B cell (primary cell): ENCODE data around the gene BCL2L13. TPM values are rescaled to one million over a fixed set of nuclear protein-coding genes. Genes with fewer than 3 reads are reported as not detected.

ENCODE experiments used
- ATAC-seq: fragments of 200-7000 bp; cut with Tn5 transposase; one replicate; pipeline ENCODE4 v1.10.0; 2021; ENCODE audit warnings: low read depth, mild to moderate bottlenecking, moderate number of reproducible peaks, moderate library complexity
- CTCF ChIA-PET: fragments of 350-600 bp; sonication (Branson Sonifier 250); formaldehyde crosslinking; loops from one replicate; lab custom pipeline; 2021; ENCODE audit warnings: antibody characterized with exemption, inconsistent platforms; lab: Charles Lee
- POLR2A ChIA-PET: fragments of 350-600 bp; sonication (Branson Sonifier 250); formaldehyde crosslinking; loops from one replicate; lab custom pipeline; 2021; ENCODE audit warnings: antibody characterized with exemption; lab: Charles Lee
- DNase-seq: peaks from one replicate; pipeline ENCODE4 v3.0.0; 2013
- H2AFZ ChIP-seq: 2 replicates; pipeline ENCODE4 v1.6.1; 2012; ENCODE audit warnings: mild to moderate bottlenecking, low read depth, low read length; ENCODE audit not compliant: insufficient read depth, poor library complexity, severe bottlenecking
- H3K27ac ChIP-seq, 2 donors: 1 replicate in 1 of 2; 2 replicates in 1 of 2; pipeline ENCODE4 v1.5.1; 2012 to 2013; ENCODE audit warnings: low read length in 2 of 2, mild to moderate bottlenecking in 2 of 2, moderate library complexity in 1 of 2
- H3K27me3 ChIP-seq, 4 experiments: fragments of 200-600 bp in 1 of 4; sonication (generic) in 1 of 4; replicated peaks in 1 of 4; 1 replicate in 2 of 4; 2 replicates in 2 of 4; pipeline versions ENCODE4 v1.6.1 to v1.7.0; 2013 to 2016; ENCODE audit warnings: low read length in 3 of 4, mild to moderate bottlenecking in 2 of 4, mixed read lengths in 1 of 4, moderate library complexity in 1 of 4; ENCODE audit not compliant: insufficient read depth in 4 of 4, control insufficient read depth in 3 of 4; ENCODE audit errors: control extremely low read depth in 1 of 4
- H3K36me3 ChIP-seq, 2 experiments: replicated peaks in 1 of 2; 1 replicate in 1 of 2; 2 replicates in 1 of 2; pipeline versions ENCODE4 v1.6.1 to v1.7.1; 2013; ENCODE audit warnings: low read length in 1 of 2; ENCODE audit not compliant: insufficient read depth in 2 of 2, control insufficient read depth in 1 of 2; ENCODE audit errors: control extremely low read depth in 1 of 2, extremely low read depth in 1 of 2
- H3K4me1 ChIP-seq, 2 donors: fragments of 200-600 bp in 1 of 2; sonication (generic) in 1 of 2; 1 replicate in 1 of 2; 2 replicates in 1 of 2; pipeline versions ENCODE4 v1.5.1 to v1.6.1; 2013 to 2017; ENCODE audit warnings: low read length in 2 of 2; ENCODE audit not compliant: control insufficient read depth in 2 of 2, insufficient read depth in 2 of 2
- H3K4me2 ChIP-seq: replicated peaks from 2 replicates; pipeline ENCODE3; 2012; ENCODE audit warnings: mild to moderate bottlenecking, low read depth, low read length; ENCODE audit not compliant: poor library complexity, severe bottlenecking
- H3K4me3 ChIP-seq, 5 experiments: fragments of 200-600 bp in 1 of 5; sonication (generic) in 1 of 5; 1 replicate in 3 of 5; 2 replicates in 2 of 5; pipeline versions ENCODE4 v1.5.1 to v1.7.0; 2011 to 2016; ENCODE audit warnings: low read length in 4 of 5, mild to moderate bottlenecking in 4 of 5, low read depth in 2 of 5, control low read depth in 1 of 5, moderate library complexity in 1 of 5; ENCODE audit not compliant: insufficient read depth in 1 of 5; ENCODE audit errors: control extremely low read depth in 1 of 5, extremely low read depth in 1 of 5
- H3K79me2 ChIP-seq: fragments of 200-600 bp; sonication (generic); one replicate; pipeline ENCODE4 v1.6.0; 2016; ENCODE audit warnings: low read length; ENCODE audit not compliant: control insufficient read depth, insufficient read depth
- H3K9ac ChIP-seq: fragments of 200-600 bp; sonication (generic); 2 replicates; pipeline ENCODE4 v1.6.1; 2017; ENCODE audit warnings: mild to moderate bottlenecking, low read length, moderate library complexity
- H3K9me3 ChIP-seq, 3 donors: one replicate each; pipeline versions ENCODE4 v1.6.1 to v1.7.1; 2013; ENCODE audit warnings: low read length in 2 of 3; ENCODE audit not compliant: control insufficient read depth in 2 of 3, insufficient read depth in 1 of 3; ENCODE audit errors: control extremely low read depth in 1 of 3
- H4K20me1 ChIP-seq: 2 replicates; pipeline ENCODE4 v1.6.0; 2012; ENCODE audit warnings: mild to moderate bottlenecking, low read length; ENCODE audit not compliant: insufficient read depth, control insufficient read depth, poor library complexity, severe bottlenecking
- H3K27ac Mint-ChIP-seq: one replicate; pipeline ENCODE4 v1.8.0; 2021; ENCODE audit warnings: mixed read lengths
- H3K27me3 Mint-ChIP-seq: one replicate; pipeline ENCODE4 v1.8.0; 2021; ENCODE audit warnings: mixed read lengths
- H3K4me1 Mint-ChIP-seq: one replicate; pipeline ENCODE4 v1.8.0; 2021; ENCODE audit warnings: mixed read lengths
- H3K4me3 Mint-ChIP-seq: one replicate; pipeline ENCODE4 v1.8.0; 2021; ENCODE audit warnings: mixed read lengths
- H3K9me3 Mint-ChIP-seq: one replicate; pipeline ENCODE4 v1.8.0; 2022; ENCODE audit warnings: mixed read lengths; ENCODE audit not compliant: insufficient read depth
- EZH2 ChIP-seq: IDR thresholded peaks from 2 replicates; pipeline ENCODE4 v1.6.1; 2012; ENCODE audit warnings: borderline replicate concordance, low read depth, mild to moderate bottlenecking, moderate library complexity, low read length; ENCODE audit not compliant: insufficient read depth, poor library complexity, severe bottlenecking
- WGBS: methylation state at CpG from one replicate; pipeline ENCODE4 v1.1.5; 2013; ENCODE audit warnings: missing lambda C conversion rate; ENCODE audit not compliant: insufficient coverage; 5-methylcytosine and 5-hydroxymethylcytosine counted together
- intact Hi-C: fragments of 100-400 bp; cut with micrococcal nuclease; formaldehyde crosslinking; loops from one replicate; pipeline ENCODE4 v1.10.0; 2022
- polyA plus RNA-seq: library from polyadenylated mRNA; depleted of rRNA; stranded (reverse); fragments of >200 nt; gene quantifications from 2 replicates; pipeline ENCODE4 v1.2.3, GENCODE V29; 2012
- total RNA-seq, 2 donors: library from RNA; stranded (reverse); fragments of 120-200 nt in 1 of 2; gene quantifications; 1 replicate in 1 of 2; 2 replicates in 1 of 2; pipeline versions ENCODE4 v1.2.3 to v1.2.4, GENCODE V29; 2013 to 2022
- TF ChIP-seq, protein P1 (sequence below): fragments of 200-600 bp; IDR thresholded peaks from one replicate; pipeline ENCODE4 v1.8.0; 2022; ENCODE audit warnings: antibody characterized with exemption, mild to moderate bottlenecking

Gene BCL2L13
- total and polyA plus RNA-seq, 2 donors (not counting 1 experiment from before 2014, with no cell fraction given): 19.2 to 29.9 TPM

DNA sequence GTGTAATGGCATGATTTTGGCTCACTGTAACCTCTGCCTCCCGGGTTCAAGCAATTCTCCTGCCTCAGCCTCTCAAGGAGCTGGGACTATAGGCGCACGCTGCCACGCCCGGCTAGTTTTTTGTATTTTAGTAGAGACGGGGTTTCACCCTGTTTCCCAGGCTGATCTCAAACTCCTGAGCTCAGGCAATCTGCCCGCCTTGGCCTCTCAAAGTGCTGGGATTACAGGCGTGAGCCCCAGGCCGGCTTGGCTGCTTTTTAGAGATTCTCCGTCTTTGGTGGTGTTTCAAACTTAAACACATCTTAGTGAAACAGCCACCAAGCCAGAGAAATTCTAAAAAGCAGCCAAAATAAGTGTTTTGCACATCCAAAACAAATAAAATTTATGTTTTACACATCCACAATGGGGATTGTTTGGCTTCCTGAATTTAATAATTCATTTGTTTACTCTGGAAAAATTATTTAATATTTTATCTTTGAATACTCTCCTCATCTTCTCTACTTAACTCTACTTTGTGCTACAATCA is 18.4 kb downstream of the BCL2L13 start:
- Histone ChIP-seq H3K9me3 (no peaks in the 10 kb centered on the region), H2AFZ (no peak overlapping the region), H3K79me2 (peaks cover 50% of the 10 kb centered on the region), H3K9ac (no peak overlapping the region), H3K27me3 (no peaks in the 10 kb centered on the region), H4K20me1 (peaks cover 8% of the 10 kb centered on the region), H3K4me2 (no peak overlapping the region), H3K27ac (no peak overlapping the region), H3K4me1 (no peaks in the 10 kb centered on the region), H3K4me3 (no peak overlapping the region), H3K36me3 (peaks cover 1 to 19% of the 10 kb centered on the region in 2 experiments)
- ChIA-PET CTCF (no interaction called here), POLR2A (interaction anchor here (0.6 kb wide), 1 partner anchor 32 kb away, joined by 4 read pairs; no protein-coding TSS in a partner anchor)
- Mint-ChIP-seq H3K27ac (no peak overlapping the region), H3K9me3 (no peaks in the 10 kb centered on the region), H3K4me3 (no peak overlapping the region), H3K4me1 (no peaks in the 10 kb centered on the region), H3K27me3 (no peaks in the 10 kb centered on the region)
- DNase-seq (no peak), ATAC-seq (no peak)
- intact Hi-C loops: no loop called here
- no peak for TF ChIP-seq EZH2
- TF ChIP-seq, protein P1, sequence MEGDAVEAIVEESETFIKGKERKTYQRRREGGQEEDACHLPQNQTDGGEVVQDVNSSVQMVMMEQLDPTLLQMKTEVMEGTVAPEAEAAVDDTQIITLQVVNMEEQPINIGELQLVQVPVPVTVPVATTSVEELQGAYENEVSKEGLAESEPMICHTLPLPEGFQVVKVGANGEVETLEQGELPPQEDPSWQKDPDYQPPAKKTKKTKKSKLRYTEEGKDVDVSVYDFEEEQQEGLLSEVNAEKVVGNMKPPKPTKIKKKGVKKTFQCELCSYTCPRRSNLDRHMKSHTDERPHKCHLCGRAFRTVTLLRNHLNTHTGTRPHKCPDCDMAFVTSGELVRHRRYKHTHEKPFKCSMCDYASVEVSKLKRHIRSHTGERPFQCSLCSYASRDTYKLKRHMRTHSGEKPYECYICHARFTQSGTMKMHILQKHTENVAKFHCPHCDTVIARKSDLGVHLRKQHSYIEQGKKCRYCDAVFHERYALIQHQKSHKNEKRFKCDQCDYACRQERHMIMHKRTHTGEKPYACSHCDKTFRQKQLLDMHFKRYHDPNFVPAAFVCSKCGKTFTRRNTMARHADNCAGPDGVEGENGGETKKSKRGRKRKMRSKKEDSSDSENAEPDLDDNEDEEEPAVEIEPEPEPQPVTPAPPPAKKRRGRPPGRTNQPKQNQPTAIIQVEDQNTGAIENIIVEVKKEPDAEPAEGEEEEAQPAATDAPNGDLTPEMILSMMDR: no peak
- 94% methylated on average over 8 of the region's 10 CpGs for WGBS

DNA sequence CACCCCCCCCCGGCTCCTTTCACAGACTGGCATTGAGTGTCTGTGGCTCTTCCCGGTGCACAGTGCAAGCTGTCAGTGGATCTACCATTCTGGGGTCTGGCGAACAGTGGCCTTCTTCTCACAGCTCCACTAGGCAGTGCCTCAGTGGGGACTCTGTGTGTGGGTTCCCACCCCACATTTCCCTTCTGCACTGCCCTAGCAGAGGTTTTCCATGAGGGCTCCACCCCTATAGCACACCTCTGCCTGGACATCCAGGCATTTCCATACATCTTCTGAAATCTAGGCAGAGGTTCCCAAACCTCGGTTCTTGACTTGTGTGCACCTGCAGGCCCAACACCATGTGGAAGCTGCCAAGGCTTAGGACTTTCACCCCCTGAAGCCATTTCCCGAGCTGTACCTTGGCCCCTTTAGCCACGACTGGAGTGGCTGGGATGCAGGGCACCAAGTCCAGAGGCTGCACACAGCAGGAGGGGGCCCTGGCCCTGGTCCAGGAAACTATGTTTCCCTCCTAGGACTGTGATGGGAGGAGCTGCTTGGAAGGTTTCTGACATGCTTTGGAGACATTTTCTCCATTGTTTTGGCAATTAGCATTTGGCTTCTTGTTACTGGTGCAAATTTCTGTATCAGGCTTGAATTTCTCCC is 26.0 kb downstream of the BCL2L13 start:
- CTCF ChIA-PET: interaction anchor here (1.1 kb wide), 1 partner anchor 106 kb away, joined by 3 read pairs; no protein-coding TSS in a partner anchor

More for the DNA sequence above, 26.0 kb downstream of the BCL2L13 start:
- H2AFZ ChIP-seq: no peak overlapping the region
- H3K4me3 ChIP-seq: no peak overlapping the region
- no peak overlapping the region for H3K4me2 ChIP-seq
- Mint-ChIP-seq H3K27ac (no peak overlapping the region), H3K27me3 (no peaks in the 10 kb centered on the region), H3K9me3 (peaks cover 3% of the 10 kb centered on the region), H3K4me3 (no peak overlapping the region), H3K4me1 (peaks cover 5% of the 10 kb centered on the region)
- peaks cover 0 to 3% of the 10 kb centered on the region in 2 donors for H3K4me1 ChIP-seq
- H3K36me3 ChIP-seq: peaks cover 6 to 33% of the 10 kb centered on the region in 2 experiments
- peaks cover 0 to 19% (median 4%) of the 10 kb centered on the region in 3 donors for H3K9me3 ChIP-seq
- POLR2A ChIA-PET: no interaction called here
- H4K20me1 ChIP-seq: no peaks in the 10 kb centered on the region
- DNase-seq: no peak
- no peaks in the 10 kb centered on the region for H3K27me3 ChIP-seq
- intact Hi-C loops: no loop called here
- 99% methylated on average over 6 of the region's 6 CpGs for WGBS
- no peak for ATAC-seq
- TF ChIP-seq, protein P1: no peak
- TF ChIP-seq EZH2: no peak
- H3K79me2 ChIP-seq: peaks cover 30% of the 10 kb centered on the region
- H3K27ac ChIP-seq: no peak overlapping the region
- no peak overlapping the region for H3K9ac ChIP-seq
